Gastroesophageal sphincter (tissue), 3 donors: Measurements from ENCODE around the gene TNFAIP2.

Experiments
- CTCF ChIP-seq, 4 experiments: fragments of 200-600 bp in 2 of 4; fragments of 450-650 bp in 2 of 4; sonication (generic) in 1 of 4; IDR thresholded peaks; one replicate each; pipeline ENCODE4 v1.5.1; 2017 to 2019; ENCODE audit warnings: antibody characterized with exemption in 4 of 4, mild to moderate bottlenecking in 2 of 4, moderate library complexity in 2 of 4
- EP300 ChIP-seq: sonication (generic); formaldehyde crosslinking; IDR thresholded peaks from one replicate; pipeline ENCODE4 v1.6.1; 2017; ENCODE audit warnings: antibody characterized with exemption, mild to moderate bottlenecking
- POLR2A ChIP-seq, 2 donors: fragments of 450-650 bp; IDR thresholded peaks; one replicate each; pipeline ENCODE4 v1.6.1; 2017; ENCODE audit warnings: antibody characterized with exemption in 2 of 2, mild to moderate bottlenecking in 2 of 2, moderate library complexity in 1 of 2

GRCh38 chr14:103078420-103078749 is 44.9 kb upstream of the TNFAIP2 start:
- TF ChIP-seq CTCF (IDR thresholded peaks at IDR 0.05), result peak in 3 of 4 experiments; percentile 69 to 85 (median 84)
- no peak for TF ChIP-seq POLR2A (IDR thresholded peaks at IDR 0.05)
- TF ChIP-seq EP300, result no peak
